WTC11 (cell line): Measurements from ENCODE around the gene HERPUD2. TPM values are rescaled to one million over a fixed set of nuclear protein-coding genes. Genes with fewer than 3 reads are reported as not detected.

Experiments used
- ATAC-seq: fragments of 200-7000 bp; cut with Tn5 transposase; 2 replicates; pipeline ENCODE4 v1.10.0; 2021; ENCODE audit warnings: mild to moderate bottlenecking, moderate library complexity
- CTCF ChIA-PET: fragments of 300-600 bp; sonication (Branson Sonifier 250); formaldehyde crosslinking; loops from one replicate; lab custom pipeline; 2021; ENCODE audit warnings: antibody characterized with exemption; lab: Charles Lee
- POLR2A ChIA-PET: fragments of 350-600 bp; sonication (Branson Sonifier 250); formaldehyde crosslinking; loops from one replicate; lab custom pipeline; 2021; ENCODE audit warnings: antibody characterized with exemption; lab: Charles Lee
- DNase-seq: peaks from one replicate; pipeline ENCODE4 v3.0.0; 2021; ENCODE audit warnings: low spot score
- H3K27ac Mint-ChIP-seq: 2 replicates; pipeline ENCODE4 v1.8.0; 2021; ENCODE audit warnings: mixed read lengths
- H3K27me3 Mint-ChIP-seq: 2 replicates; pipeline ENCODE4 v1.8.0; 2021; ENCODE audit warnings: low read depth, mild to moderate bottlenecking, moderate library complexity, mixed read lengths
- H3K36me3 Mint-ChIP-seq: 2 replicates; pipeline ENCODE4 v1.8.0; 2021; ENCODE audit warnings: mixed read lengths
- H3K4me1 Mint-ChIP-seq: 2 replicates; pipeline ENCODE4 v1.8.0; 2022; ENCODE audit warnings: mixed read lengths
- H3K4me3 Mint-ChIP-seq: 2 replicates; pipeline ENCODE4 v1.8.0; 2021; ENCODE audit warnings: mild to moderate bottlenecking, moderate library complexity, mixed read lengths
- H3K9me3 Mint-ChIP-seq: 2 replicates; pipeline ENCODE4 v1.8.0; 2021; ENCODE audit warnings: mixed read lengths
- AFF4 ChIP-seq: sonication (generic); formaldehyde crosslinking; IDR thresholded peaks from 2 replicates; pipeline ENCODE4 v1.8.1; 2023; ENCODE audit warnings: mild to moderate bottlenecking, missing genetic modification reagents, borderline replicate concordance
- ATF1 ChIP-seq: sonication (generic); formaldehyde crosslinking; IDR thresholded peaks from 2 replicates; pipeline ENCODE4 v1.8.1; 2023; ENCODE audit warnings: mild to moderate bottlenecking, moderate library complexity, missing genetic modification reagents
- ATF3 ChIP-seq: sonication (generic); formaldehyde crosslinking; conservative IDR thresholded peaks from 2 replicates; pipeline ENCODE4 v1.8.1; 2022; ENCODE audit warnings: mild to moderate bottlenecking, missing genetic modification reagents
- ESRRA ChIP-seq: sonication (generic); formaldehyde crosslinking; IDR thresholded peaks from 2 replicates; pipeline ENCODE4 v1.8.1; 2022; ENCODE audit warnings: mild to moderate bottlenecking, missing genetic modification reagents, borderline replicate concordance
- FOXJ3 ChIP-seq: sonication (generic); formaldehyde crosslinking; IDR thresholded peaks from 2 replicates; pipeline ENCODE4 v1.9.0; 2021; ENCODE audit warnings: missing genetic modification reagents, mild to moderate bottlenecking, borderline replicate concordance
- FOXP1 ChIP-seq: sonication (generic); formaldehyde crosslinking; IDR thresholded peaks from 2 replicates; pipeline ENCODE4 v1.8.0; 2022; ENCODE audit warnings: missing genetic modification reagents, mild to moderate bottlenecking, moderate library complexity, borderline replicate concordance
- GABPB1 ChIP-seq: sonication (generic); formaldehyde crosslinking; IDR thresholded peaks from 2 replicates; pipeline ENCODE4 v1.8.1; 2023; ENCODE audit warnings: mild to moderate bottlenecking, missing genetic modification reagents
- HMGXB4 ChIP-seq: sonication (generic); formaldehyde crosslinking; IDR thresholded peaks from 2 replicates; pipeline ENCODE4 v1.8.1; 2023; ENCODE audit warnings: mild to moderate bottlenecking, moderate library complexity, missing genetic modification reagents
- MXD4 ChIP-seq: fragments of 250-450 bp; sonication (Bioruptor Pico); IDR thresholded peaks from 2 replicates; pipeline ENCODE4 v1.8.0; 2021; ENCODE audit warnings: mild to moderate bottlenecking, moderate library complexity, borderline replicate concordance
- MYBL2 ChIP-seq: sonication (generic); formaldehyde crosslinking; IDR thresholded peaks from 2 replicates; pipeline ENCODE4 v1.8.1; 2023; ENCODE audit warnings: mild to moderate bottlenecking, moderate library complexity, missing genetic modification reagents
- NFATC4 ChIP-seq: fragments of 250-450 bp; sonication (Bioruptor Pico); IDR thresholded peaks from 2 replicates; pipeline ENCODE4 v1.9.0; 2021; ENCODE audit warnings: mild to moderate bottlenecking
- NR3C1 ChIP-seq: sonication (generic); formaldehyde crosslinking; conservative IDR thresholded peaks from 2 replicates; pipeline ENCODE4 v1.8.1; 2023; ENCODE audit warnings: low read depth, mild to moderate bottlenecking, missing genetic modification reagents
- PRRX2 ChIP-seq: fragments of 250-450 bp; sonication (Bioruptor Pico); IDR thresholded peaks from 2 replicates; pipeline ENCODE4 v1.8.0; 2021; ENCODE audit warnings: mild to moderate bottlenecking
- RORB ChIP-seq: fragments of 250-450 bp; sonication (Bioruptor Pico); IDR thresholded peaks from 2 replicates; pipeline ENCODE4 v1.9.0; 2021; ENCODE audit warnings: mild to moderate bottlenecking
- SOX15 ChIP-seq: fragments of 250-450 bp; sonication (Bioruptor Pico); IDR thresholded peaks from 2 replicates; pipeline ENCODE4 v1.9.0; 2021; ENCODE audit warnings: mild to moderate bottlenecking
- TP53 ChIP-seq: sonication (generic); formaldehyde crosslinking; IDR thresholded peaks from 2 replicates; pipeline ENCODE4 v1.8.1; 2023; ENCODE audit warnings: mild to moderate bottlenecking, missing genetic modification reagents
- ZBTB21 ChIP-seq: sonication (generic); formaldehyde crosslinking; IDR thresholded peaks from 2 replicates; pipeline ENCODE4 v1.8.1; 2023; ENCODE audit warnings: mild to moderate bottlenecking, missing genetic modification reagents, borderline replicate concordance
- ZNF121 ChIP-seq: sonication (generic); formaldehyde crosslinking; IDR thresholded peaks from 2 replicates; pipeline ENCODE4 v1.8.0; 2023; ENCODE audit warnings: missing genetic modification reagents
- ZNF232 ChIP-seq: sonication (generic); formaldehyde crosslinking; IDR thresholded peaks from 2 replicates; pipeline ENCODE4 v1.8.0; 2022; ENCODE audit warnings: mild to moderate bottlenecking, missing genetic modification reagents
- ZNF263 ChIP-seq: sonication (generic); formaldehyde crosslinking; IDR thresholded peaks from 2 replicates; pipeline ENCODE4 v1.8.1; 2022; ENCODE audit warnings: low read depth, mild to moderate bottlenecking, moderate library complexity, missing genetic modification reagents
- ZNF317 ChIP-seq: sonication (generic); formaldehyde crosslinking; IDR thresholded peaks from 2 replicates; pipeline ENCODE4 v1.8.1; 2023; ENCODE audit warnings: low read depth, mild to moderate bottlenecking, moderate library complexity, missing genetic modification reagents, borderline replicate concordance
- ZNF416 ChIP-seq: fragments of 250-450 bp; sonication (Bioruptor Pico); IDR thresholded peaks from 2 replicates; pipeline ENCODE4 v1.9.0; 2021; ENCODE audit warnings: mild to moderate bottlenecking, inconsistent platforms
- ZNF671 ChIP-seq: fragments of 250-450 bp; sonication (Bioruptor Pico); IDR thresholded peaks from 2 replicates; pipeline ENCODE4 v1.8.0; 2021; ENCODE audit warnings: mild to moderate bottlenecking
- total RNA-seq: library from RNA; stranded (reverse); gene quantifications from 3 replicates; pipeline ENCODE4 v1.2.3, GENCODE V29; 2021
- TF ChIP-seq, protein P1 (sequence below): fragments of 200-600 bp; IDR thresholded peaks from 2 replicates; pipeline ENCODE4 v1.8.0; 2022; ENCODE audit warnings: antibody characterized with exemption
- TF ChIP-seq, protein P2 (sequence below): fragments of 250-450 bp; sonication (Bioruptor Pico); IDR thresholded peaks from 2 replicates; pipeline ENCODE4 v1.9.0; 2021; ENCODE audit warnings: mild to moderate bottlenecking
- TF ChIP-seq, protein P3 (sequence below): sonication (generic); formaldehyde crosslinking; IDR thresholded peaks from 2 replicates; pipeline ENCODE4 v1.8.1; 2023; ENCODE audit warnings: mild to moderate bottlenecking, missing genetic modification reagents
- TF ChIP-seq, protein P4 (sequence below): sonication (generic); formaldehyde crosslinking; IDR thresholded peaks from 2 replicates; pipeline ENCODE4 v1.8.1; 2022; ENCODE audit warnings: missing genetic modification reagents, borderline replicate concordance

Gene HERPUD2
- total RNA-seq, 1 experiment from 2014 or later = 16.2 TPM

DNA sequence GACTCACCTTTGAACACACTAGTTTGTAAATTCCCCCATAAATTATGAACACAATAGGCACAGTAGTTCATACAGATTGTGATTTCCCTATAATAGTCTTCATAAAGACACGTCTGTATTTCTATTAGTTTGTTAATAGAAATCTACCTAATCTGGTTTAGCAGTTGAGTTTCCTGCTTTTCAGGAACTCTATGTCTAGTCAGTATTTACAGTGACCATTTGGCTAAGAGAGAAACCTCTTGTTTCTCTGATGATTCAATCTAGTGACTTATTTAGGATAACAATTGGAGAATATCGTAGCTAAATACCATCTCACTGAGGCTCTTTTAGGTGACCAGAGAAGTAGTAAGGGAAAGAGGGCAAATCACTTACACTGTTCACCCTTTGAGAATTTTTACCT, 5.9 kb upstream of the HERPUD2 start (continued):
- TF ChIP-seq ZNF232 (CRISPR knock-in tag) (no peak), ATF1 (CRISPR knock-in tag) (no peak), SOX15 (CRISPR knock-in tag) (no peak), ZNF671 (no peak), ESRRA (no peak), NFATC4 (CRISPR knock-in tag) (no peak), TP53 (no peak), HMGXB4 (CRISPR knock-in tag) (no peak), RORB (CRISPR knock-in tag) (no peak), ZNF121 (CRISPR knock-in tag) (no peak)
- TF ChIP-seq, protein P1, sequence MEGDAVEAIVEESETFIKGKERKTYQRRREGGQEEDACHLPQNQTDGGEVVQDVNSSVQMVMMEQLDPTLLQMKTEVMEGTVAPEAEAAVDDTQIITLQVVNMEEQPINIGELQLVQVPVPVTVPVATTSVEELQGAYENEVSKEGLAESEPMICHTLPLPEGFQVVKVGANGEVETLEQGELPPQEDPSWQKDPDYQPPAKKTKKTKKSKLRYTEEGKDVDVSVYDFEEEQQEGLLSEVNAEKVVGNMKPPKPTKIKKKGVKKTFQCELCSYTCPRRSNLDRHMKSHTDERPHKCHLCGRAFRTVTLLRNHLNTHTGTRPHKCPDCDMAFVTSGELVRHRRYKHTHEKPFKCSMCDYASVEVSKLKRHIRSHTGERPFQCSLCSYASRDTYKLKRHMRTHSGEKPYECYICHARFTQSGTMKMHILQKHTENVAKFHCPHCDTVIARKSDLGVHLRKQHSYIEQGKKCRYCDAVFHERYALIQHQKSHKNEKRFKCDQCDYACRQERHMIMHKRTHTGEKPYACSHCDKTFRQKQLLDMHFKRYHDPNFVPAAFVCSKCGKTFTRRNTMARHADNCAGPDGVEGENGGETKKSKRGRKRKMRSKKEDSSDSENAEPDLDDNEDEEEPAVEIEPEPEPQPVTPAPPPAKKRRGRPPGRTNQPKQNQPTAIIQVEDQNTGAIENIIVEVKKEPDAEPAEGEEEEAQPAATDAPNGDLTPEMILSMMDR = no peak
- TF ChIP-seq, protein P2, sequence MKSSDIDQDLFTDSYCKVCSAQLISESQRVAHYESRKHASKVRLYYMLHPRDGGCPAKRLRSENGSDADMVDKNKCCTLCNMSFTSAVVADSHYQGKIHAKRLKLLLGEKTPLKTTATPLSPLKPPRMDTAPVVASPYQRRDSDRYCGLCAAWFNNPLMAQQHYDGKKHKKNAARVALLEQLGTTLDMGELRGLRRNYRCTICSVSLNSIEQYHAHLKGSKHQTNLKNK = no peak
- TF ChIP-seq, all 79 proteins: peak for 0

- H3K4me1 Mint-ChIP-seq = peaks cover 14% of the 10 kb centered on the region
- no peak overlapping the region for H3K4me3 Mint-ChIP-seq
- H3K27me3 Mint-ChIP-seq = no peaks in the 10 kb centered on the region; the same call in 1 of the 2 replicates
- ChIA-PET POLR2A (interaction anchor here (1.0 kb wide), 1 partner anchor 101 kb away, joined by 3 read pairs; the partner anchor contains the start of gene SEPTIN7), CTCF (interaction anchor here (1.2 to 2.8 kb wide), 2 partner anchors 9 to 206 kb away, joined by 4 to 12 read pairs; no protein-coding TSS in a partner anchor)
- peaks cover 9% of the 10 kb centered on the region for H3K36me3 Mint-ChIP-seq
- H3K27ac Mint-ChIP-seq = no peak overlapping the region
- DNase-seq (no peak), ATAC-seq (no peak)
- TF ChIP-seq, protein P3, sequence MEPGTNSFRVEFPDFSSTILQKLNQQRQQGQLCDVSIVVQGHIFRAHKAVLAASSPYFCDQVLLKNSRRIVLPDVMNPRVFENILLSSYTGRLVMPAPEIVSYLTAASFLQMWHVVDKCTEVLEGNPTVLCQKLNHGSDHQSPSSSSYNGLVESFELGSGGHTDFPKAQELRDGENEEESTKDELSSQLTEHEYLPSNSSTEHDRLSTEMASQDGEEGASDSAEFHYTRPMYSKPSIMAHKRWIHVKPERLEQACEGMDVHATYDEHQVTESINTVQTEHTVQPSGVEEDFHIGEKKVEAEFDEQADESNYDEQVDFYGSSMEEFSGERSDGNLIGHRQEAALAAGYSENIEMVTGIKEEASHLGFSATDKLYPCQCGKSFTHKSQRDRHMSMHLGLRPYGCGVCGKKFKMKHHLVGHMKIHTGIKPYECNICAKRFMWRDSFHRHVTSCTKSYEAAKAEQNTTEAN (CRISPR knock-in tag) = no peak
- TF ChIP-seq ZNF263 (CRISPR knock-in tag) (no peak), GABPB1 (CRISPR knock-in tag) (no peak), ATF3 (no peak), PRRX2 (CRISPR knock-in tag) (no peak), MYBL2 (no peak), AFF4 (CRISPR knock-in tag) (no peak), NR3C1 (no peak), FOXJ3 (CRISPR knock-in tag) (no peak), FOXP1 (no peak), ZNF232 (CRISPR knock-in tag) (no peak), MXD4 (CRISPR knock-in tag) (no peak), ZNF317 (CRISPR knock-in tag) (no peak), ZNF416 (no peak), ZBTB21 (CRISPR knock-in tag) (no peak)
- TF ChIP-seq, protein P4, sequence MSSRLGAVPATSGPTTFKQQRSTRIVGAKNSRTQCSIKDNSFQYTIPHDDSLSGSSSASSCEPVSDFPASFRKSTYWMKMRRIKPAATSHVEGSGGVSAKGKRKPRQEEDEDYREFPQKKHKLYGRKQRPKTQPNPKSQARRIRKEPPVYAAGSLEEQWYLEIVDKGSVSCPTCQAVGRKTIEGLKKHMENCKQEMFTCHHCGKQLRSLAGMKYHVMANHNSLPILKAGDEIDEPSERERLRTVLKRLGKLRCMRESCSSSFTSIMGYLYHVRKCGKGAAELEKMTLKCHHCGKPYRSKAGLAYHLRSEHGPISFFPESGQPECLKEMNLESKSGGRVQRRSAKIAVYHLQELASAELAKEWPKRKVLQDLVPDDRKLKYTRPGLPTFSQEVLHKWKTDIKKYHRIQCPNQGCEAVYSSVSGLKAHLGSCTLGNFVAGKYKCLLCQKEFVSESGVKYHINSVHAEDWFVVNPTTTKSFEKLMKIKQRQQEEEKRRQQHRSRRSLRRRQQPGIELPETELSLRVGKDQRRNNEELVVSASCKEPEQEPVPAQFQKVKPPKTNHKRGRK (CRISPR knock-in tag) = no peak
- TF ChIP-seq, protein P2 = no peak
- peaks cover 9% of the 10 kb centered on the region for H3K9me3 Mint-ChIP-seq
Observed at GRCh38 chr7:35700333-35700732, 5.4 kb upstream of the HERPUD2 start.
